ENCODE data around the gene STEAP1B.

The STEAP1B gene

DNA sequence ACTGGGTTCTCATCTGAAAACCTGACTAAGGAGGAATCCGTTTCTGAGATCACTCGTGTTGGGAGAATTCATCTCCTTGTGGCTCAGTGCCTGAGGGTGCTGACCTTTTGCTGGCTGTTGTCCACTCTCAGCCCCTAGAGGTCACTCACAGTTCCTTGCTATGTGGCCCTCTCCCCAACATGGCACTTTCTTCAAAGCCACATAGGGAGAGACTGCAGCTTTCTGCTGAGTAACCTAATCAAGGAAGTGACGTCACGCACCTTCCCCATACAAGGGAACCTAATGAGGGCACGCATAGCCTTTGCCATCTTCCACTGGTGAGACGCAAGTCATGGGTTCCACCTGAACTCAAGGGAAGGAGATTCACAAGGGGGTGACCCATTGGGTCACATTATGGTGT lies 23.2 kb downstream of the STEAP1B start:
- no peak overlapping the region for H2AFZ ChIP-seq (ENCODE audit: low read depth, low read length)
- TF ChIP-seq, protein P1, sequence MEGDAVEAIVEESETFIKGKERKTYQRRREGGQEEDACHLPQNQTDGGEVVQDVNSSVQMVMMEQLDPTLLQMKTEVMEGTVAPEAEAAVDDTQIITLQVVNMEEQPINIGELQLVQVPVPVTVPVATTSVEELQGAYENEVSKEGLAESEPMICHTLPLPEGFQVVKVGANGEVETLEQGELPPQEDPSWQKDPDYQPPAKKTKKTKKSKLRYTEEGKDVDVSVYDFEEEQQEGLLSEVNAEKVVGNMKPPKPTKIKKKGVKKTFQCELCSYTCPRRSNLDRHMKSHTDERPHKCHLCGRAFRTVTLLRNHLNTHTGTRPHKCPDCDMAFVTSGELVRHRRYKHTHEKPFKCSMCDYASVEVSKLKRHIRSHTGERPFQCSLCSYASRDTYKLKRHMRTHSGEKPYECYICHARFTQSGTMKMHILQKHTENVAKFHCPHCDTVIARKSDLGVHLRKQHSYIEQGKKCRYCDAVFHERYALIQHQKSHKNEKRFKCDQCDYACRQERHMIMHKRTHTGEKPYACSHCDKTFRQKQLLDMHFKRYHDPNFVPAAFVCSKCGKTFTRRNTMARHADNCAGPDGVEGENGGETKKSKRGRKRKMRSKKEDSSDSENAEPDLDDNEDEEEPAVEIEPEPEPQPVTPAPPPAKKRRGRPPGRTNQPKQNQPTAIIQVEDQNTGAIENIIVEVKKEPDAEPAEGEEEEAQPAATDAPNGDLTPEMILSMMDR (IDR thresholded peaks at IDR 0.05; ENCODE audit: low read depth, low read length) = no peak
- no peak for TF ChIP-seq EZH2phosphoT487 (IDR thresholded peaks at IDR 0.05; ENCODE audit: low read depth)

DNA sequence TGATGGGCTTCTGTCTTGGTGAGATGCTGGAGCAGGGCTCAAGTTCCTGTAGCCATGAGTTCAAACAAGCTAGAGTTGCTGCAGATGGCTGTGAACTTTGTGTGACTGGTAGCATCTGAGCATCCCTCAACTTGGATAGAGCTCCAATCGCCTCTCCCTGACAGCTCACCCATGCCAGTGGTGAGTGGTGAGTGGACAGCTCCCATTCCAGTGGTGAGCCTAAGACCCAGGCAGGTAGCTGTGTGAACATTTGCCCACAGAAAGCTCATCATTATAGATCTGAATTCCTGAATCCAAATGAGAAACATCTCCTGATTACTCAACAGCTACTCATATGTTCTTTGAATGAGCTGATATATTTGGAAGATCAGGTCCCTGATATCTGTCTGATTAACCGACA lies 25.3 kb downstream of the STEAP1B start:
- no peak overlapping the region for H2AFZ ChIP-seq (ENCODE audit: low read depth, low read length)
- no peak overlapping the region for H3K4me3 ChIP-seq (ENCODE audit: low read length)
- no peak for TF ChIP-seq EZH2phosphoT487 (IDR thresholded peaks at IDR 0.05; ENCODE audit: low read depth)
- TF ChIP-seq, protein P1 (IDR thresholded peaks at IDR 0.05; ENCODE audit: low read depth, low read length) = no peak
- no peak overlapping the region for H3K9ac ChIP-seq (ENCODE audit: low read length)
- no peaks in the 10 kb centered on the region for H3K79me2 ChIP-seq (ENCODE audit: low read length)
- no peaks in the 10 kb centered on the region for H3K9me3 ChIP-seq (ENCODE audit: insufficient read depth, low read length)
- no peaks in the 10 kb centered on the region for H3K4me1 ChIP-seq (ENCODE audit: low read length)
- H3K4me2 ChIP-seq (ENCODE audit: low read length) = no peak overlapping the region
- H3K36me3 ChIP-seq (replicated peaks; ENCODE audit: low read depth, low read length) = peaks cover 25% of the 10 kb centered on the region
- no peaks in the 10 kb centered on the region for H4K20me1 ChIP-seq (ENCODE audit: insufficient read depth, low read length)
- H3K27me3 ChIP-seq (ENCODE audit: low read depth, low read length) = no peaks in the 10 kb centered on the region
- no peak overlapping the region for H3K27ac ChIP-seq (ENCODE audit: low read length)

More for the DNA sequence above, 23.2 kb downstream of the STEAP1B start:
- Histone ChIP-seq H3K27me3 (ENCODE audit: low read depth, low read length) (no peaks in the 10 kb centered on the region), H3K4me2 (ENCODE audit: low read length) (no peak overlapping the region), H3K36me3 (replicated peaks; ENCODE audit: low read depth, low read length) (peaks cover 32% of the 10 kb centered on the region), H3K4me1 (ENCODE audit: low read length) (peaks cover 6% of the 10 kb centered on the region; the same call in 1 of the 2 replicates), H3K9ac (ENCODE audit: low read length) (no peak overlapping the region), H3K4me3 (ENCODE audit: low read length) (no peak overlapping the region), H3K9me3 (ENCODE audit: insufficient read depth, low read length) (no peaks in the 10 kb centered on the region), H3K27ac (ENCODE audit: low read length) (no peak overlapping the region), H4K20me1 (ENCODE audit: insufficient read depth, low read length) (no peaks in the 10 kb centered on the region), H3K79me2 (ENCODE audit: low read length) (no peaks in the 10 kb centered on the region)

DNA sequence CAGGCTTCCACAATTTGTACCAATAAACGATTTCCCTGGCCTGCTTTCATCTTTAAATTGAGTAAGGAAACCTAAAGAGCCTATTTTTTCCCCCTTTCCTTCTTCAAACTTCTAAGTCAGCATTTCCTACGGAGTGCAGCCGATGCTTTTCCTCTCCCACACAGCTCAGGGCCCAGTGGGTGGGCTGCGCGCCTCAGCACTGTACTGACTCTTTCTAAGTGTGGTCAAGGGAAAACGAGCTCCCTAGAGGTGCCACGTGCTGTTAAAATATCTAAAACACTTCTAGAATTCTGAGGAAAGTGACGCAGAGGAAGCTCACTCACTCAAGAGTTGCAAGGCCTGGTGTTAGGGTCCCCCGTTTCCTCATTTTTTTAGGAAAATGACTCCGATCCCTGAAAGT lies 29.0 kb downstream of the STEAP1B start:
- H3K27ac ChIP-seq (ENCODE audit: low read length) = no peak overlapping the region
- H3K4me2 ChIP-seq (ENCODE audit: low read length) = no peak overlapping the region
- TF ChIP-seq, protein P1 (IDR thresholded peaks at IDR 0.05; ENCODE audit: low read depth, low read length) = no peak
- TF ChIP-seq EZH2phosphoT487 (IDR thresholded peaks at IDR 0.05; ENCODE audit: low read depth) = no peak
- H3K27me3 ChIP-seq (ENCODE audit: low read depth, low read length) = no peaks in the 10 kb centered on the region
- H2AFZ ChIP-seq (ENCODE audit: low read depth, low read length) = no peak overlapping the region
- no peaks in the 10 kb centered on the region for H3K79me2 ChIP-seq (ENCODE audit: low read length)
- peaks cover 22% of the 10 kb centered on the region for H3K36me3 ChIP-seq (replicated peaks; ENCODE audit: low read depth, low read length)
- H3K9me3 ChIP-seq (ENCODE audit: insufficient read depth, low read length) = no peaks in the 10 kb centered on the region
- no peak overlapping the region for H3K4me3 ChIP-seq (ENCODE audit: low read length)
- H4K20me1 ChIP-seq (ENCODE audit: insufficient read depth, low read length) = no peaks in the 10 kb centered on the region
- H3K4me1 ChIP-seq (ENCODE audit: low read length) = no peaks in the 10 kb centered on the region
- H3K9ac ChIP-seq (ENCODE audit: low read length) = no peak overlapping the region

DNA sequence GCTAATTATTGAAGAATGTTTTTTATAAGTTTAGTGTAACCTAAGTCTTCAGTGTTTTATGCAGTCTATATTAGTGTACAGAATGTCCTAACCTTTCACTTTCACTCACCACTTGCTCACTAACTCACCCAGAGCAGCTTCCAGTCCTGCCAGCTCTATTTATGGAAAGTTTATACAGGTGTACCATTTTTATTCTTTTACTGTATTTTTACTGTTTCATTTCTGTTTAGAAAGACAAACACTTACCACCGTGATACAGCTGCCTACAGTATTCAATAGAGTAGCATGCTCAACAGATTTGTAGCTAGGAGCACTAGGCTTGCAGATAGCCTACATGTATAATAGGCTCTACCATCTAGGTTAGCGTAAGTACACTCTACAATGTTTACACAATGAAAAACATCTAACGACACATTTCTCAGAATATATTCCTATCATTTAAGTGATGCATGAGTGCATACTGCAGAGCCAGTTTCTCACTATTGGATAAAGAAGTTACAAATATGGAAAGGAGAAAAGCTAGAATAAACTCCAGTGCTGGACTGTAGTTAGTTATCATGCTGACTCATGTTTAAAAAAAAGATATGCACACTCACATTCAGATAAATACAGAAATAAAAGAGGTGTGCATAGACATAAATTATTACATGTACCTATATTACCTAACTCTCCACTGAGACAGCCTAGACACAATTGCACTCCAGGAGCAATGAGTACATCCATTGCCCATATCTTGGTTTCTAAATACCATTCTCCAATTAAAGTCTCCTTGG lies 30.4 kb downstream of the STEAP1B start:
- TF ChIP-seq EZH2phosphoT487 (IDR thresholded peaks at IDR 0.05; ENCODE audit: low read depth) = no peak
- TF ChIP-seq, protein P1 (IDR thresholded peaks at IDR 0.05; ENCODE audit: low read depth, low read length) = no peak
- peaks cover 22% of the 10 kb centered on the region for H3K36me3 ChIP-seq (replicated peaks; ENCODE audit: low read depth, low read length)
- no peak overlapping the region for H3K27ac ChIP-seq (ENCODE audit: low read length)
- H3K4me1 ChIP-seq (ENCODE audit: low read length) = no peaks in the 10 kb centered on the region
- H3K27me3 ChIP-seq (ENCODE audit: low read depth, low read length) = no peaks in the 10 kb centered on the region
- no peaks in the 10 kb centered on the region for H4K20me1 ChIP-seq (ENCODE audit: insufficient read depth, low read length)
- no peak overlapping the region for H2AFZ ChIP-seq (ENCODE audit: low read depth, low read length)
- no peaks in the 10 kb centered on the region for H3K9me3 ChIP-seq (ENCODE audit: insufficient read depth, low read length)
- no peak overlapping the region for H3K4me2 ChIP-seq (ENCODE audit: low read length)
- no peak overlapping the region for H3K9ac ChIP-seq (ENCODE audit: low read length)
- H3K79me2 ChIP-seq (ENCODE audit: low read length) = no peaks in the 10 kb centered on the region
- H3K4me3 ChIP-seq (ENCODE audit: low read length) = no peak overlapping the region
